AG04449 (cell line): ENCODE results near the gene PALLD.

Source experiments
- CTCF ChIA-PET: fragments of 350-600 bp; formaldehyde crosslinking; extraction: SDS; loops from one replicate; lab custom pipeline; 2021; ENCODE audit warnings: antibody characterized with exemption; lab: Yijun Ruan, JAX
- POLR2A ChIA-PET: fragments of 400-600, 350-600 bp; formaldehyde crosslinking; extraction: SDS; loops from one replicate; lab custom pipeline; 2020; ENCODE audit warnings: antibody characterized with exemption, inconsistent platforms; lab: Yijun Ruan, JAX
- DNase-seq: peaks from one replicate; pipeline ENCODE4 v3.0.0-alpha.2; 2010; ENCODE audit warnings: low read depth, low spot score
- H3K4me3 ChIP-seq: 2 replicates; pipeline ENCODE4 v1.5.1; 2011; ENCODE audit warnings: low read depth, mild to moderate bottlenecking, control low read depth, low read length
- TF ChIP-seq, protein P1 (sequence below): IDR thresholded peaks from one replicate; pipeline ENCODE4 v1.5.1; 2011; ENCODE audit warnings: mild to moderate bottlenecking, moderate library complexity, low read length, control low read depth, inconsistent platforms; ENCODE audit not compliant: insufficient read depth; ENCODE audit errors: missing control alignments

The PALLD gene

DNA sequence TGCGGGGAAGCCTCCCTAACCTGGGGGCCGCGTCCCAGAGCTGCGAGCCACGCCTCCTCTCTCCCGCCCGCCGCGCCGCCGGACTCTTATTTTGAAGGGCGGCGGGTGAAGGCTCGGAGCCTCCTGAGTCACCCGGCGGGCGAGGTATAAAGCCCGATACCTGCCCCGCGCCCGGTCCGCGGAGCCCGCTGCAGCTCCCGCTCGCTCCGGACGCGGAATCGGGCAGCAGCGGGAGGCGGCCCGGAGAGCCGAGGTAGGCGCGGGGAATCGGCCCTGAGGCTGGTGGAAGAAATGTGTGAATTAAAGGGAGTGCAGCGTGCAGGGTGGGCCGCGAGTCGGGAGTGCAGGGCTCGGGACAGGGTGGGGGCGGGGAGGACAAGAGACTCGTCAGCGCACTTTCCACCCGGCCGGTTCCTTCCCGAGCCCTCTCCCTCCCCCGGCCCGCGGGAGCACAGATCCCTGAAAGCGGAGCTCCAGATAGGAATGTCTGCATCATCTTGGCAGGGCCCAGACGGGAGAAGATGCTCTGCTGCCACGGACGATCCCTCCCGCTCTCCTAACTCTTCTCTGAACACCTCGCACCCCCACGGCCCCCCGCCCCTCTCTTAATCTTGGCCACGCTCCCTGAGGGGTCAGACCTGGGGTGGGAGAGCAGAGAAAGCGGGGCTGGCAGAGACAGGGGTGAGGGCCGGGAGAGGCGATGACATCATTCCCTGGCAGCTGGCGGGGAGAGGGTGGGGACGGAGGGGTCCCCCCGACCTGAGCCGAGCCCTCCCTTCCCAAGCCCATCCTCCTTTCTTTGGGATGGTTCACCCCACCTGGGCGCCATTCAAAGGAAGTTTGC lies 335.3 kb downstream of the PALLD start:
- ChIA-PET CTCF (interaction anchor here (0.9 to 5.0 kb wide), 14 partner anchors 9 to 247 kb away, joined by 3 to 34 read pairs (median 5); no protein-coding TSS in a partner anchor), POLR2A (interaction anchor here (0.5 to 4.2 kb wide), 29 partner anchors 8 to 345 kb away, joined by 3 to 88 read pairs (median 4); partner anchors contain the start of gene CBR4)
- TF ChIP-seq, protein P1, sequence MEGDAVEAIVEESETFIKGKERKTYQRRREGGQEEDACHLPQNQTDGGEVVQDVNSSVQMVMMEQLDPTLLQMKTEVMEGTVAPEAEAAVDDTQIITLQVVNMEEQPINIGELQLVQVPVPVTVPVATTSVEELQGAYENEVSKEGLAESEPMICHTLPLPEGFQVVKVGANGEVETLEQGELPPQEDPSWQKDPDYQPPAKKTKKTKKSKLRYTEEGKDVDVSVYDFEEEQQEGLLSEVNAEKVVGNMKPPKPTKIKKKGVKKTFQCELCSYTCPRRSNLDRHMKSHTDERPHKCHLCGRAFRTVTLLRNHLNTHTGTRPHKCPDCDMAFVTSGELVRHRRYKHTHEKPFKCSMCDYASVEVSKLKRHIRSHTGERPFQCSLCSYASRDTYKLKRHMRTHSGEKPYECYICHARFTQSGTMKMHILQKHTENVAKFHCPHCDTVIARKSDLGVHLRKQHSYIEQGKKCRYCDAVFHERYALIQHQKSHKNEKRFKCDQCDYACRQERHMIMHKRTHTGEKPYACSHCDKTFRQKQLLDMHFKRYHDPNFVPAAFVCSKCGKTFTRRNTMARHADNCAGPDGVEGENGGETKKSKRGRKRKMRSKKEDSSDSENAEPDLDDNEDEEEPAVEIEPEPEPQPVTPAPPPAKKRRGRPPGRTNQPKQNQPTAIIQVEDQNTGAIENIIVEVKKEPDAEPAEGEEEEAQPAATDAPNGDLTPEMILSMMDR, result no peak
- H3K4me3 ChIP-seq, result peak overlapping the region; percentile 91
- DNase-seq, result no peak

- POLR2A ChIA-PET, result interaction anchor here (0.5 to 4.2 kb wide), 13 partner anchors 9 to 247 kb away, joined by 3 to 88 read pairs (median 5); no protein-coding TSS in a partner anchor
- TF ChIP-seq, protein P1, result peak; percentile 52
- CTCF ChIA-PET, result interaction anchor here (0.7 to 5.0 kb wide), 14 partner anchors 8 to 248 kb away, joined by 3 to 34 read pairs (median 4); no protein-coding TSS in a partner anchor
- peak overlapping the region; percentile 91 for H3K4me3 ChIP-seq
- no peak for DNase-seq
Measured at GRCh38 chr4:168832763-168833575, 336.1 kb downstream of the PALLD start.

GRCh38 chr4:168833881-168834280 lies 337.0 kb downstream of the PALLD start:
- ChIA-PET CTCF (interaction anchor here (1.0 to 5.0 kb wide), 8 partner anchors 13 to 122 kb away, joined by 3 to 34 read pairs (median 4); no protein-coding TSS in a partner anchor), POLR2A (interaction anchor here (0.7 to 4.2 kb wide), 5 partner anchors 17 to 197 kb away, joined by 3 to 88 read pairs (median 7); no protein-coding TSS in a partner anchor)
- TF ChIP-seq, protein P1, result no peak
- H3K4me3 ChIP-seq, result peak overlapping the region; percentile 91
- no peak for DNase-seq

DNA sequence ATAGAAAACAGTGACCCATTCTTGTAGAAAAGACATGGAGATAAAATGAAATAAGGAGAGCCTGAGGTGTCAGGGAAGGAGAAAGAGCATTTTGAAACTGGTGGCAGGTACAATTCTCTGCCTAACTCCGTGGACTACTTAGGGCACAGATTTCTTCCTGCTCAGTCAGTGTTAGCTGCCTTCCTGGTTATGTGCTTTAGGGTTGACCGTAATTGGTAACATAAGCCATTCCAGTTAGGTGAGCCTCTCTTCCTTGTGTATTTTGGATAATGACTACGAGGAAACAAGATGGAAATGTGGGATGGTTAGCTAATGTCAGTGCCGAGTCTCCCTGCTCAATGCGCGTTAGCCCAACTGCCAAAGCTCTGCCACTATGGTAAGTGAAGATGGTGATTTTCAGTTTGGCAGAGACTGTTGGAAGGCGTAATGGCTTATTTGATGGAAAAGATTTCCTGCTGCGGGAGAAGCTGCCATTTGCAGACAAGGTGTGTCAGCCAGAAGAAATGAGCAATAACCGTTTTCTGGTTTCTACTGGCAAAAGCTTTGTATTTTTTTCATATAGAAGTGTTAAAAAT lies 339.1 kb downstream of the PALLD start:
- H3K4me3 ChIP-seq, result no peak overlapping the region
- ChIA-PET CTCF (interaction anchor here (0.6 to 1.6 kb wide), 5 partner anchors 13 to 251 kb away, joined by 3 to 5 read pairs (median 3); no protein-coding TSS in a partner anchor), POLR2A (interaction anchor here (1.0 kb wide), 1 partner anchor 13 kb away, joined by 3 read pairs; no protein-coding TSS in a partner anchor)
- TF ChIP-seq, protein P1, result no peak
- no peak for DNase-seq

DNA sequence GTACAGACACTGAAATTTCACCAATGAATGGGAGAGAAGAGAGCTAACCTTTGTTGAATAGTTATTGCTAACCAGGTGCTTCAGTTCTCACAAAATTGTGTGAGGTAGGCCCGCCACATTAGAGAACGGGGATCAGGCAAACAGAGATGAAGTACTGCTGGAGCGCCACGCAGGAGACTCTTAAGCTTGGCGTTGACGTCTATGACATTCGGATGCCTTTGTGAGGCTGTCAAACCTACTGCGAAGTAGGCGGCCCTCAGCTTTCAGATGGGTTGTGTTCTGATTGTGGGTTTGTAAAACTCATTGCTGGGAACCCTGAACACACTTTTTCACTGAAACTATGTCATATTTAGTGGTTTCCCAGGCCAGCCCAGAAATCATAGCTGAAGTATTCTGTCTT lies 339.6 kb downstream of the PALLD start:
- TF ChIP-seq, protein P1, result no peak
- no peak for DNase-seq
- ChIA-PET CTCF (interaction anchor here (1.1 to 1.6 kb wide), 4 partner anchors 13 to 251 kb away, joined by 3 to 5 read pairs (median 3); no protein-coding TSS in a partner anchor), POLR2A (interaction anchor here (1.0 kb wide), 1 partner anchor 12 kb away, joined by 3 read pairs; no protein-coding TSS in a partner anchor)
- H3K4me3 ChIP-seq, result no peak overlapping the region
